22Rv1 (cell line): ENCODE measurements around the gene ABCD3.

ENCODE experiments used
- ZFX ChIP-seq: fragments of 450-650 bp; IDR thresholded peaks from 2 replicates; pipeline ENCODE4 v1.6.1; 2017; ENCODE audit warnings: antibody characterized with exemption, borderline replicate concordance
- TF ChIP-seq, protein P1 (sequence below): fragments of 450-650 bp; IDR thresholded peaks from 2 replicates; pipeline ENCODE4 v1.5.1; 2017; ENCODE audit warnings: mild to moderate bottlenecking

GRCh38 chr1:94524531-94524930 is 106.3 kb downstream of the ABCD3 start:
- TF ChIP-seq, protein P1, sequence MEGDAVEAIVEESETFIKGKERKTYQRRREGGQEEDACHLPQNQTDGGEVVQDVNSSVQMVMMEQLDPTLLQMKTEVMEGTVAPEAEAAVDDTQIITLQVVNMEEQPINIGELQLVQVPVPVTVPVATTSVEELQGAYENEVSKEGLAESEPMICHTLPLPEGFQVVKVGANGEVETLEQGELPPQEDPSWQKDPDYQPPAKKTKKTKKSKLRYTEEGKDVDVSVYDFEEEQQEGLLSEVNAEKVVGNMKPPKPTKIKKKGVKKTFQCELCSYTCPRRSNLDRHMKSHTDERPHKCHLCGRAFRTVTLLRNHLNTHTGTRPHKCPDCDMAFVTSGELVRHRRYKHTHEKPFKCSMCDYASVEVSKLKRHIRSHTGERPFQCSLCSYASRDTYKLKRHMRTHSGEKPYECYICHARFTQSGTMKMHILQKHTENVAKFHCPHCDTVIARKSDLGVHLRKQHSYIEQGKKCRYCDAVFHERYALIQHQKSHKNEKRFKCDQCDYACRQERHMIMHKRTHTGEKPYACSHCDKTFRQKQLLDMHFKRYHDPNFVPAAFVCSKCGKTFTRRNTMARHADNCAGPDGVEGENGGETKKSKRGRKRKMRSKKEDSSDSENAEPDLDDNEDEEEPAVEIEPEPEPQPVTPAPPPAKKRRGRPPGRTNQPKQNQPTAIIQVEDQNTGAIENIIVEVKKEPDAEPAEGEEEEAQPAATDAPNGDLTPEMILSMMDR: no peak
- TF ChIP-seq ZFX: no peak
